Forelimb muscle (tissue), 1 donor: ENCODE measurements around the gene ZNF385B. TPM values are rescaled to one million over a fixed set of nuclear protein-coding genes. Genes with fewer than 3 reads are reported as not detected.

Source experiments
- DNase-seq: peaks from one replicate; pipeline ENCODE4 v3.0.0-alpha.2; 2013; ENCODE audit warnings: low read depth
- polyA plus RNA-seq: library from polyadenylated mRNA; unstranded; fragments of 120-200 nt; gene quantifications from one replicate; pipeline ENCODE4 v1.2.1, GENCODE V29; 2013; ENCODE audit not compliant: insufficient read length

The ZNF385B gene
- polyA plus RNA-seq, 1 donor, result 24.5 TPM

DNA sequence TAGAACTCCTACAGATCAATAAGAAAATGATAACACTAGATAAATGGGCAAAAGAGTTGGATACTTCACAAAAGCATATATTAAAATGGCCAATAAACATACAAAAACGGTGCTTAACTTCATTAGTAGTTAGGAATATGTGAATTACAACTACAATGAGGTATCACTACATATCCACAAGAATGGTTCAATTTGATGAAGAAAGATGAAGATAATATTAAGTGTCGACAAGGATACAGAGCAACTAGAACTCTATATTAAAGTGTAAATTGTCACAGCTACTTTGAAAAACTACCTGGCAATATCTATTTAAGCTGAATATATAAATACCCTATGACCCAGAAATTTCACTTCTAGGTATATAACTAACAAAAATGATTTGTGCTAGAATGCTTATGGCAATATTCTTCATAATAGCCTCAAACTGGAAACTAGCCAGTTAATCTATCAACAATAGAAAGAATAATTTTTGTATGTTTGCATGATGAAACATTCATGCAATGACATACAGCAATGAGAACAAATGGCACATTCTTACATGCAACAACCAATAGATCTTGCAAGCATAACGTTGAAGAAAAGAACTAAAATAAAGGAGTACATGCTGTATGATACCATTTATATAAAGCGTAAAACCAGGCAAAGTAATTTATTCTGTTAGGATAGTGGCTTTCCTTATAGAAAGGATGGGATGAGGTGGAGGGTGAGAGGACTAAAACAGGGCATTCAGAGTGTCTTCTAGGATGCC lies 306.6 kb downstream of the ZNF385B start:
- DNase-seq, result no peak

DNA sequence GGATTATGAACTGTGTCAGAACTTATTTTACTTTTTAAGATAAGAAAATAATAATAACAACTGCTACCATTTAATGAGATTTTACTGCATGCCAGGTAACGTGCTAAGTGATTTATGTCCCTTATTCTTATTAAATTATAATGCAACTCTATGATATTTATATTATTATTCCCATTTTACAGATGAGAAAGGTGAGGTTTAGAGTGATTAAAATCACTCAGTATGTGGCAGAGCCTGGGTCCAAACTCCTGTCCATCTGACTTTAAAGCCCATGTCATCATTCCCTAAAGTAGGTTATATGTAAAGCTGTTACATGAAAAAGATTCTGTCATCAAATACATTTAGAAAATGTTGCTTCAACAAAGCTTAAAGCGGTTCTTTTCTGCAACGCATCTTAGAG lies 308.0 kb downstream of the ZNF385B start:
- no peak for DNase-seq

GRCh38 chr2:179551539-179552045 lies 309.8 kb downstream of the ZNF385B start:
- DNase-seq, result no peak

DNA sequence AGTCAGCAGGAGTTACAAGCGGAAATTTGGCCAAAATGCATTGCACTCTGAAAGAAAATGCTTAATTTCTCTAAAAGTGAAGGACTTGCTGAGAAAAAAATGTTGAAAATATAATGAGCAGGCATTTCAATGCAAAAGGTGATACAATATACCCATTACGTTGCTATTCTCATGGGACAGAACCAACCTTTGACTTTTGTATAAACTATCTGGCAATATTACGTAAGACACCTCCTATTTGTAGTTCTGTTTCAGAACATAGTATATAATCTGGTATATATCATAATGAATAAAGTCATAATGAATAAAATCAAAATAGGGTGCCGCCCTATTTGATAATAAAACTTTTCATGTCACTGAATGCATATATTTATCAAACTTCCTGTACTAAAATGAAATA lies 310.6 kb downstream of the ZNF385B start:
- no peak for DNase-seq

- no peak for DNase-seq
These were observed 311.2 kb downstream of the ZNF385B start for GRCh38 chr2:179550214-179550613.

- no peak for DNase-seq
These were observed 314.8 kb downstream of the ZNF385B start for GRCh38 chr2:179546656-179547055.

- DNase-seq, result no peak
These were observed 316.4 kb downstream of the ZNF385B start for GRCh38 chr2:179545024-179545423.

DNA sequence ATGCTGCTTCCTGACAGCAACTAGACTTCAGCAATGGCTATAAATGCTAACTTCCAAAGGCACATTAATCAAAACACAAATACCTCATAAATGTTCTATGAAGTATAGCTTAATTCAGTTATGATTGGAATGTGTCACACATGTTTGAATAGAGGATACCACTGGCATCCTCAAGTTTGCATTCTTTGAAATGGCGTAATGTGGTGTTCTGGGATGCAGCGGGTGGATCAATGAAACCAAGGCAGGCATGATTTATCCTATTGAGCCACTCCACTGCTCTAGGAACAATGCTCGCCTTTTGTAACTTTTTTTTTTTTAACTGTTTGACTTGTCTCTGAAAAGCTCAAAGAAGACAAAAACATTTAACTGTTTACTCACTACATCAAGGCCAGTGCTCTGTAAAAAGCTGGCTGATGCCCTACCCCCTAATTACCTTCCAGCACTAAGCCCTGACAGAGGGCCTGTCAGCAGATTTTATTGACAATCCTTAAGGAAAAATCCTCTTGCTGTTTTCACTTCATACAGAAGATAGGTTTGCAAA lies 318.0 kb downstream of the ZNF385B start:
- DNase-seq, result no peak

GRCh38 chr2:179541586-179541985 lies 319.8 kb downstream of the ZNF385B start:
- DNase-seq, result no peak

DNA sequence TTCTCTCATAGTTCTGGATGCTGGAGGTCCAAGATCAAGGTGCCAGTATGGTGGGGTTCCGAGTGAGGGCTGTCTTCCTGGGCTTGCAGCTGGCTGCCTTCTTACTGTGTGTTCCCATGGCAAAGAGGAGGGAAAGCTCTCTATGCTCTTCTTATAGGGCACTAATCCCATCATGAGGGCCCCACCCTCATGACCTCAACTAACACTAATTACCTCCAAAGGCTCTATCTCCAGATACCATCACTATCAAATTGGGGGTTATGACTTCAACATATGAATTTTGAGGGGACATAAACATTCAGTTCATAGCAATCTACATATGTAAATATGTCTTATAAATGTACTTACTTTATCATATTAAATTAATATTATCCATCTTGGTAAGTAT lies 322.3 kb downstream of the ZNF385B start:
- DNase-seq, result no peak

GRCh38 chr2:179538406-179539123 lies 322.8 kb downstream of the ZNF385B start:
- no peak for DNase-seq

- no peak for DNase-seq
These were observed 325.2 kb downstream of the ZNF385B start for GRCh38 chr2:179536185-179536584.

- no peak for DNase-seq
These were observed 327.5 kb downstream of the ZNF385B start for GRCh38 chr2:179533875-179534274.

DNA sequence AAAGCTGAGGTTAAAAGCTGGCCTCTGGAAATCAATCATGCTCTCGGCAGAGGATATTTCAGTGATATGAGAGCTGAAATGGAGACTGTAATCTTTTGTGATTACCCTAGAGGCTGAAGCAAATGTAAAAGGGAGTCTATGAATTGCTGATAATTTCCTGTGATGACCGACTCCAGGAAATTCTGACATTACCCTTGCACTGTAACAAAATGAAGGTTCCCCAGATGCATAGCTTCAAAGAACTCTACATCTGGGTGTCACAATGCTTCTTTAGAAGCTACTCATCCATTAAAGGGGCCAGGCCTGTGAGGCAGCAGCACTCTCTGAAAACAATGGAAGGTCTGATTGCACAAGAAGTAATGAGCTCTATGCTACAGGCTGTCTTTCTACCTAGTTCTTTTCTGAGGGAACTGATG lies 328.5 kb downstream of the ZNF385B start:
- no peak for DNase-seq

DNA sequence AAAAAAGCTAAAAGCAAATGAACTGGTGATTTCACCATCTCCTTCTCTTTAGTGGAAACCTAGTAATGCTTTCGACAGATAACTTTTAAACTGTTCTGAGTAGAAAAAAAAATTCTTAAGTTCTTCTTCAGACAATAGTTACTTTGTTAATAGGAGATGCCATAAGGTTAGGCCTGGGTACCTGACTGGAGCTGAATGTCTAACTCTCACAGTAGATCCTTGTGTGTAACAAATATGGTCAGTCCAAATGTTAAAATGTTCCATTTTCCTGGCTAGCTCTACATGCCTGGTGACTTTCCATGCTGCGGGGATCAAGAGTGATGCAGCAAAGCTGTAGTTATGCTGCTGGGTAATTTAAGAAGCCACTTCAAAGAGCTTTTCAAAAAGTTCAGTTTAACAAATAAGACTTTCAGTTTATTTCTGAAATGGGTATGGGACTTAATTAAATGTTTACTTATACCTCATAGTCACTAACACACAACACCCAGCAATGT lies 332.8 kb downstream of the ZNF385B start:
- no peak for DNase-seq

- no peak for DNase-seq
These were observed 336.1 kb downstream of the ZNF385B start for GRCh38 chr2:179525340-179525739.

DNA sequence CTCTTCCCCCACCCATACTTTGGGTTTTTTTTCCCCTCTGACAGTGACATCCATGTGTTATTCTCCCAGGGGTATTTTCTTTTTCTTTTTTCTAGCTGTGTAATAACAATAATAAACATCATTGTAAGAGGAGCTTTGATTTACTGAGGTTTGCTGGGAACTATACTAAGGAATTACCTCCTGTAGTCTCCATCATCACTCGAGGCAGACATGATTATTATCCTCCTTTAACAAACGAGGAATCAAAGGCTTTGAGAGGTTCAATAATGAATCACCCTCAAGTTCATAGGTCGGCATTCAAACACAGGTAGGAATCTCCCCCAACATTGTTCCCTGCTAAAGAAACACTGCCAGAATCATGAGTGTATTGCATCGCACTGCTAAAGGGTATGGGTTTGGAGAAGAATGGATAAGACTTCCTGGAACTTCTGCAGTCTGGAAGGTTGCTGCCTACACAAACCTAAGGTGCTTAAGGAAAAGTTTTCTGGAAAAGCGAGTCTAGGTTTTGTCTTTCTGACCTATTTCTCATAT lies 336.5 kb downstream of the ZNF385B start:
- DNase-seq, result no peak

DNA sequence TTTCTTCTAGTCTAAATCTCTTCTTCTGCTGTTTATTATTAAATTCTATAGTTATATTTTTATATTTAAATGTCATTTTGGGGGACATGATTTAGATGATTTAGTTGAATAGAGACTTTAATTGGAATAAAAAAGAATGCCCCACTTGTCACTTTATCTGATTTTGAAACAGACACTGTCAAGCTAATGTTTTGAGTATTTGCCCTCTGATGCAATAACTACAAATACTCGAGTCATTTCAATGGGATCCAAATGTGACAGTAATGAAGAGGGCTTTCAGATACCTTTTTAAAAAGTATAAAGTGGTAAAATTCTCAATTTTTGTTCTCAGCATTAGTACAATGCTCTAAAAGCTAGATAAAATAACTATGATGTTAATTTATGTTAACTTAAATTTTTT lies 339.5 kb downstream of the ZNF385B start:
- no peak for DNase-seq

- no peak for DNase-seq
These were observed 342.6 kb downstream of the ZNF385B start for GRCh38 chr2:179518830-179519229.

GRCh38 chr2:179513181-179513580 lies 348.2 kb downstream of the ZNF385B start:
- no peak for DNase-seq

DNA sequence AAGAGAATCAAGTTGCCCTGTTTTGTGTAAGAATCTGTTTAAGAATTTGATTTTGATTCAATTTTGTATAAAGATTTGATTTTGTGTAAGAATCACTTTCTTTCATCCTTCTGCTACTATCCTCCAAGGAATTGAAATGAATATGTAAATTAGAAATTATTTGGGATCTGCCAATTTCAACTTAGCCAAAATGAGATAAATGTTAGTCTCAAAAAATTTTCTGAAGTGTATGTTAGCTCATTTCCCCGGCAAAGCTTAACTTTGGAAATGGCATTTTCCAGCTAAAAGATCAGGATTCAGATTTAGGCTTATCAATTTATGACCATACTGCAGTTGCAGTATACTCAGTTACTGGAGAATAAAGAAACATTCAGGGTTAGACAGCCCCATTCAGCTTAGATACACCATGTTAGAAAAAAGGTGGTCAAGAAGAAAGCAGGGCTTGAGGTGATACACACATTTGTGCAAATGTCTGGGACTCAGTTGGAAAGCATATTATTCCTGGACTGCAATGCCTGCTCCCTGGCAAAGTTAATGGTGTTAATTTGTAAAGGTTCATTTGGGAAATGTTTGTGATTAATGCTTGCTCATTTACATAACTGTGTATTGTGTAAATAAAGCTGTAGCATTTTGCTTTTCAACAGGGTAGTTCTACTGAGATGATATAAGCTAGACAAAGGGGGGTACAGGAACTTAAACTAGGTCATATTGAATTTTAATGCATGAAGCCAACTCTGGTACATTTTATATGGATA lies 349.0 kb downstream of the ZNF385B start:
- no peak for DNase-seq
